Measurements from ENCODE around the gene CORO1C.

Gene CORO1C

GRCh38 chr12:108696111-108696995 lies 35.0 kb downstream of the CORO1C start:
- peak in 2 of 3 donors; percentile 17 to 34 for DNase-seq (ENCODE audit: low read depth in 3 of 3)

DNA sequence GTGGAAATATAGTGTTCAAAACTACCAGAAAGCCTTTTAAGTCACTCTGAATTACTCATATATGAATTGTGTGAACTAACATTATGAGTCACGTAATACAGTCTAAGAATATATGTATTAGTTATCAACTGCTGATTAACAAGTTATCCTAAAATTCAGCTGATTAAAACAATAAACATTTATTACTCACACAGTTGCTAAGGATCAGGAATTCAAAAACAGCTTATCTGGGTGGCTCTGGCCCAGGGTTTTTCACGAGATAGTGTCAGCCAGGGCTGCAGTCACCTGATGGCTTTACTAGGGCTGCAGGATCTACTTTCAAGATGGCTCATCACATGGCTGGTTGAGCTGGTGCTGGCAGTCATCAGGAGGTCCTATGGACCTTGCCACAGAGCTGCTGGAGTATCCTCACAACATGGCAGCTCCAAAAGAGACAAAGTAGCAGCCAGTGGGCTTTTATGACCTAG lies 36.5 kb downstream of the CORO1C start:
- no peak for DNase-seq (ENCODE audit: low read depth in 3 of 3)

DNA sequence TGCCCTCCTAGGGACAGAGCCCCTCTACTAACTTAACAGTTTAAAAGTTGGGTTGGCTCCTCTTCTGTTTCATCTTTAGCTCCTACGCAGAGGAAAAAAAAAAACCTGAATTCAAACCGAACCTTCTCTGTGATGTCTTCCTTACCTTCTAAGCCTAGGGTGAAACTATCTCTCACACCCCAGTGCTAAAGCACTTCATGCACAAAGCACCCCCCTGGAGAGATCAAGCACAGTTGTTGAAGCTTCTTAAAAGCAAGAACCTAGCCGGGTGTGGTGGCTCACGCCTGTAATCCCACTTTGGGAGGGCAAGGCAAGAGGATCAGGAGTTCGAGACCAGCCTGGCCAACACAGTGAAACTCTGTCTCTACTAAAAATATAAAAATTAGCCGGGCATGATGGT lies 37.6 kb downstream of the CORO1C start:
- no peak for DNase-seq (ENCODE audit: low read depth in 3 of 3)

DNA sequence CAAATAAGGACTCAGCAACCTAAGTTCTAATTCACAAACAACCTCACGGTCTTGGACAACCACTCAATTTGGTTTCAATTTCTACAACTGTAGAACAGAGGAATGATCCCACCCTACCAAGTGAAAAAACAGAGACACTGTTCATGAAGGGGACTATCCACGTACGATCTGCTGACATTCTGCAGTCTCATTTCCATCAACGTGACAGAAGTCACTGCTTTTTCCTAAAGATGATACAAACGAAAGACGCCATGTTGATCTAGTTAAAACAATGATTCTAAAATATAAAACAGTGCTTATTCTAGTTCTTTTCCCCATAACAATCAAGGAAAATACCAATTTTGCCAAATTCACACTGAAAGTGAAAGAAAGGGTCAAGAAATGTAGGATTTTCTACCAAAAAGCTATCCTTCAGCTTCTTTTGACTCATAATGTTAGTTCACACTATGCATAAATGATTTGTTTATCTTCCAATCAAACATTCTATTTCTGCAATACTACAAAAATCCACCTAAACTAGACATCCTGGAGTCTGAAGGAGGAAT lies 38.1 kb downstream of the CORO1C start:
- no peak for DNase-seq (ENCODE audit: low read depth in 3 of 3)

GRCh38 chr12:108691998-108692808 lies 39.1 kb downstream of the CORO1C start:
- peak in 1 of 3 donors; percentile 21 for DNase-seq (ENCODE audit: low read depth in 3 of 3)

DNA sequence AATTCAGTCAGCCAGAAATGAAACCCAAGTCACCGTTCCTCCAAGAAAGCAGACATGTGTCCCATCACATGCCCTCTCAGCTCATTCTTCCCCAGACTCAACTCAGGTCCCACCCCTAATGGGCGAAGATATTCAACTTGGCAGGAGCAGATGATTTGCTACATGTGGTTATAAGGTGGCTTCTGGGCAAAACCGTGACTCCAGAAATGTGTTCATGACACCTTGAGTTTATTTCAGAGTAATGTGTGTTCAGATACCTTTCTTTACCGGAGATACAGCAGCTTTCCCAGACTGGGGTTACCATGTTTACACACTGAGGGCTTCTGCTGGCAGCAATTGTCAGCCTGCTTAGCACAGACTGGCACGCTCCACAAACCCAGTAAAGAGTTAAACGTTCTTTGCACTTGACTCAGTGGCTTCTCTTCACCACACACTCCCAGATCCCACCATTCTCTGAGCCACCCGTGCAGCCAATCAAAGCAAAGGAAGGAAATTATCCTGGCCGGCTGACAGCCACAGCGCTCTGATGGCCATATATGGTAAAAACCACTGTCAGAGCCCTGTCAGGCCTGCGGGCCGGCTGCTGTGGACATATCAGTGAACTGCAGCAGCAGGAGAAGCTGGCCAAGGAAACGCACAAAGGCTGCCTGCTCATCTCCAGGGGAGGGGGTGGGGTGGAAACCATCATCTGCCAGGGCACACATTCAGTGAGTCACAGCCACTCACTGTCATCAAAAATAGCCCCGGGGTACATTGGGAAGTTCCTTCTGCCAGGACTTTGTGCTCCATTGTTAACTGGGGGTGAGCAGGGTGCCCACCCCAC lies 39.9 kb downstream of the CORO1C start:
- peak; percentile 55 to 82 (median 75) for DNase-seq (ENCODE audit: low read depth in 3 of 3)

DNA sequence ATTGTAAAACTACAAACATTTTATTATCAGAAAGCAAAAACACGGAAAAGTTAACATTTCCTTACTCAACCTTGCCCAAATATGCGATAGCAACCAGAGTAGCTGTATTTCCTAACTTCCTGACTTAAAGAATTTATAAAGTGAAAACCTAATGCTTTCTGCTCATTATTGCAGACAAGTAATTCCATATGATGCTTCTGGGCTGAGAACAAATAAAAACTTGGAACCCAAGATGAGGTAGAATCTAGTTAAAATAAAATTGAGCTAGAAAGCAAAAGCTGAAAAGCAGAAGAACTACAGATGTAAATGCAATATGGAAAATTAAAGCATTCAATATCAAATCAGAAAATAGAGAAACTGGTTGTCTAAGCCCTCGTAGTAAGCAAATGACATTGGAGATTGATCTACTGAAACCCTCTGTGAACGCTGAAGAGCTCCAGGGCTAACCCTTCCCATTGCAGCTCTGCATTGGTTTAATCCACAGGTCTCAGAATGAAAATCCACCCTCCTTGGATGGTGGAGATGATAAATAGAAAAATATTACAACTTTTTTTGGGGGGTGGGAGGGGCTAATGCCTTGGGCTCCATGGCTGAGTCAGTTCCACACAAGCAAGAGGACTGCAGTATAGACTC lies 40.7 kb downstream of the CORO1C start:
- DNase-seq (ENCODE audit: low read depth in 3 of 3): no peak

GRCh38 chr12:108690191-108690518 lies 41.2 kb downstream of the CORO1C start:
- DNase-seq (ENCODE audit: low read depth in 3 of 3): no peak

GRCh38 chr12:108689314-108690190 lies 41.8 kb downstream of the CORO1C start:
- DNase-seq (ENCODE audit: low read depth in 3 of 3): no peak

DNA sequence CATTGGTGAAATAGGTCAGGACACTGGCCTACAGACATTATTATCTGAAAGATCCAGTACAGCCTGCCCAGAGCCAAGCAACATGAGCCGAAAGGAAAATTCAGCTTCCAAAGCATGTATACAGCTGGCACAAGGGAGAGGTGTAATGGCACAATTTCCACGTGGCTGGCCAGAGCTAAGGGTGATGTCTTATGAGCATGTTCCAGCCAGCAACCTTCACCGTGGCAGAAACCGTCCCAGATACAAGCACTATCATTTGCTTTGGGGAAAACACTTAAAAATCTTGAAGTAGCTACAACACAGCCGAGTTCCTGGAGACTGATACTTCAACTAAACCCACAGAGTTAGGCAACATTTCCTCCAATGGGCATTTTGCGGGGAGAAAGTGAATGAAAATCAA lies 44.5 kb downstream of the CORO1C start:
- DNase-seq (ENCODE audit: low read depth in 3 of 3): no peak

GRCh38 chr12:108685469-108686260 lies 45.7 kb downstream of the CORO1C start:
- DNase-seq (ENCODE audit: low read depth in 3 of 3): no peak

- no peak for DNase-seq (ENCODE audit: low read depth in 3 of 3)
Measured at GRCh38 chr12:108683906-108684556, 47.3 kb downstream of the CORO1C start.

DNA sequence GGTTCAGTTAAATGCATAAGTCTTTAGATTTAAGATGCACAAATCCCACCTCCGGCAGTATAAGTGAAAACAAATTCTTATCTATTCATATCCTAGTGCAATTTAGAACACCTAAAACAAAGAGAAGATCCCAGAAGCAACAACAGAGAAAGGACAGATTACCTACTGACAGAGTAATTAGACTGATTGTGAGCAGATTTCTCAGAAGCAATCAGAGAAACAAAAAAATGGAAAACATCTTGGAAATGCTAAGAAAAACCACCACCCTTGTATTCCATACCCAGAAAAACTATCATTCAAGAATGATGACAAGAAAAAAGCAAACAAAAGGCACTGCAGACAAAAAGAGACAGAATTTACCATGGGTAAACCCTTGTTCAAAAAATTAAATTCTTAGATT lies 50.0 kb downstream of the CORO1C start:
- DNase-seq (ENCODE audit: low read depth in 3 of 3): no peak

DNA sequence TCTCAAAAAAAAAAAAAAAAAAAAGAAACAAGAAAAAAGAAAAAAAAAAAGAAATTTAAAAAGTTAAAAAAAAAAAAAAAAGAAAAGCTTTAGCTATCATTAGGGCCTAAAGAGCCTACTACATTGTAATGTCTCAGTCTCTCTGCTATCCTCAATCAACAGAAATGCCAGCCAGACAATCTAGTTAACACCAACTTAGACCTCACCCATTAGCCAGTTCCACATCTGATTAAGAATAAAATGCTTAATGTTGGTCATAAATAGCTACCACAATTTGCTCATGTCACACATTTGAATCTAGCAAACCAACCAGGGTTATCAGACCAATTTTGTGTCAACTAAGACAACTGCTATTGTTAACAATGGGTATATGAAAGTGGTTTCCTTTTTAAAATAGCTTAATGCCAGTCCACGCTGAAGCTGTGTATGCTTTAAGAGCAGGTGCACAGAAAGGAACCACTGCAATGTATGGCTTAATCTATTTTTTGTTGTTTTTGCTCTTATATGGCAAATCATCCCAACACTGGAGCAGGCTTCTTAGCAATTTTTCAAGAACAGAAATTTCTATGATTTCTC lies 52.1 kb downstream of the CORO1C start:
- no peak for DNase-seq (ENCODE audit: low read depth in 3 of 3)

- DNase-seq (ENCODE audit: low read depth in 3 of 3): no peak
Measured at GRCh38 chr12:108678104-108678730, 53.1 kb downstream of the CORO1C start.

DNA sequence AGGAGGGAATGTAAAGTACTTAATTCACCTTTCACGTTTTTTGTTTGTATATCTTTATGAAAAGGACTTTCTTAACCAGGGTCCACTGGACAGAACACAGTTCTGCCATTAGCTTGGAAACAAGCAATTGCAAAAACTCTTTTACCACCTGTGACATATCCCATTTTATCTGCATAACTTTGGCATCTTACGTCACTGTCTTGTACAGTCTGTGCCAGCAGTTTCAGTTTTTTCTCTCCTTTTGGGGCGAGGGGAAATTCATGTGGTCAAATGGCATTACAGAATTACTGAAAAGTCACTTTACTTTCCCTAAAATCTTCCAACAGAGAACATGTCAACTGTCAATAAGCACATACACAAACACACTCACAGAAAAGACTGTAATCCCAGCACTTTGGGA lies 53.9 kb downstream of the CORO1C start:
- no peak for DNase-seq (ENCODE audit: low read depth in 3 of 3)

GRCh38 chr12:108676707-108677106 lies 54.6 kb downstream of the CORO1C start:
- no peak for DNase-seq (ENCODE audit: low read depth in 3 of 3)

- no peak for DNase-seq (ENCODE audit: low read depth in 3 of 3)
Measured at GRCh38 chr12:108675792-108676191, 55.5 kb downstream of the CORO1C start.
